Measurements from ENCODE around the gene CRISPLD2.

DNA sequence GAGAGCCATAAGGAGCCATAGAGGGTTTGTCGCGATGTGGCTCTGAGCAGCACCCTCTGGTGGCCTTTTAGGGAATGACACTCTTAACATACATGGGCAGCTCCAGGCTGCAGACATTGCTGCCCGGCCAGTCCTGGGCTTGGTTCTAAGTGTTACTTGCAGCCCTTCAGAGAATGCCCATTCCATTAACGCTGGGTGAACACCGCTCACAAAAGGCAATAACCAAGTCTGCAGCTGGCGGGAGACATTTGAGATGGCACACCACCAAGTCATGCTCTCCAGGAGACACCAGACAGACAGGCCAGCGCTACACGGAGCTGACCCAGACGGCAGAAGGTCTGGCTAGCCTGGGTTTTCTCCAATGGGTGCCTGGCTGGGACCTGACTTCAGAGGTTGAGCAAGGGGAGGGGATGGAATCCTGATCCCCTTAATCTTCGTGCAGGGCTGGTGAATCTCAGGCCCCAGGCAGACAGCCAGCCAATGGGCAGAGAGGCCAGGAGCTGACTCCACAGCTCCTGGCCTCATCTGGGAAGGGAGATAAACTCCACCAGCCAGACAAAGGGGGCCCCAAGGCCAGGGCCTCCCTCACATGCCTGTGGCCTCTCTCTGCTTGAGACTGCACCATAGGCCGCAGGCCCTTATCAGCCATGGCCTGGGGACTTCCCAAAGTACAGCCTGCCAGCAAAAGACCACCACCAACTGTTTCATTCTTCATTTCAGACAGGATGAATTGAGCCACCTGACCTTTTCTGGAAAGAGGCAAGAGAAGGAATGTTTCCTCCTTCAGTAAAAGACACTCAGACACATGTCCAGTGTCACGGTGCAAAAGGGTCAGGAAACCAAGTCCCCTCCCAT, 132.8 kb downstream of the CRISPLD2 start:
- TF ChIP-seq POU2F2 (IDR thresholded peaks at IDR 0.05; ENCODE audit: borderline replicate concordance, low read depth, low read length) (no peak), E2F8 (IDR thresholded peaks at IDR 0.05; ENCODE audit: low read depth, partially characterized antibody) (no peak), REST (IDR thresholded peaks at IDR 0.05; ENCODE audit: low read depth, low read length) (no peak), POLR2AphosphoS5 (IDR thresholded peaks at IDR 0.05; ENCODE audit: low read length) (no peak), SPI1 (IDR thresholded peaks at IDR 0.05; ENCODE audit: borderline replicate concordance, insufficient read depth, low read depth, low read length) (no peak), YY1 (IDR thresholded peaks at IDR 0.05; ENCODE audit: low read depth, low read length) (peak; percentile 84), CTCF (IDR thresholded peaks at IDR 0.05 in 2 of 3, conservative IDR thresholded peaks at IDR 0.05 in 1 of 3; ENCODE audit: control insufficient read depth in 2 of 3, extremely low read depth in 1 of 3, insufficient read depth in 1 of 3, low read depth in 3 of 3, low read length in 3 of 3) (peak; percentile 85), HDAC2 (IDR thresholded peaks at IDR 0.05) (no peak), SREBF1 (IDR thresholded peaks at IDR 0.05; ENCODE audit: low read length) (no peak), BHLHE40 (IDR thresholded peaks at IDR 0.05; ENCODE audit: borderline replicate concordance in 1 of 2, low read depth in 2 of 2, low read length in 1 of 2) (no peak), POLR2A (IDR thresholded peaks at IDR 0.05; ENCODE audit: low read depth, low read length) (no peak)

All from GM12878 (cell line).